GM23338 (cell line): ENCODE results near the gene KIF18B. TPM values are rescaled to one million over a fixed set of nuclear protein-coding genes. Genes with fewer than 3 reads are reported as not detected.

Source experiments
- ATAC-seq: fragments of 200-7000 bp; cut with Tn5 transposase; 3 replicates; pipeline ENCODE4 v1.9.1; 2020
- DNase-seq: peaks from one replicate; pipeline ENCODE4 v3.0.0-alpha.2; 2015; ENCODE audit warnings: low spot score
- H2AFZ ChIP-seq: fragments of 200-600 bp; sonication (generic); 2 replicates; pipeline ENCODE4 v1.8.0; 2016; ENCODE audit warnings: antibody characterized with exemption, mild to moderate bottlenecking, moderate library complexity
- H3F3A ChIP-seq: fragments of 200-600 bp; sonication (generic); replicated peaks from 2 replicates; pipeline ENCODE4 v1.8.0; 2017; ENCODE audit warnings: antibody characterized with exemption, mixed run types, low read depth
- H3K27ac ChIP-seq: fragments of 200-600 bp; sonication (generic); 2 replicates; pipeline ENCODE4 v1.6.1; 2016; ENCODE audit warnings: low read depth
- H3K27me3 ChIP-seq: fragments of 200-600 bp; sonication (generic); 2 replicates; pipeline ENCODE4 v1.8.0; 2016; ENCODE audit warnings: mild to moderate bottlenecking, mixed run types, moderate library complexity; ENCODE audit not compliant: insufficient read depth
- H3K36me3 ChIP-seq: fragments of 200-600 bp; sonication (generic); 2 replicates; pipeline ENCODE4 v1.8.0; 2016; ENCODE audit warnings: mild to moderate bottlenecking; ENCODE audit not compliant: insufficient read depth
- H3K4me1 ChIP-seq: fragments of 200-600 bp; sonication (generic); 2 replicates; pipeline ENCODE4 v1.8.0; 2016; ENCODE audit warnings: mild to moderate bottlenecking, moderate library complexity; ENCODE audit not compliant: insufficient read depth
- H3K4me2 ChIP-seq: fragments of 200-600 bp; sonication (generic); 2 replicates; pipeline ENCODE4 v1.7.1; 2017; ENCODE audit warnings: mixed run types
- H3K4me3 ChIP-seq: fragments of 200-600 bp; sonication (generic); 2 replicates; pipeline ENCODE4 v1.6.1; 2016; ENCODE audit warnings: mixed run types
- H3K79me2 ChIP-seq: fragments of 200-600 bp; sonication (generic); replicated peaks from 2 replicates; pipeline ENCODE4 v1.8.0; 2017; ENCODE audit warnings: mild to moderate bottlenecking; ENCODE audit not compliant: insufficient read depth
- H3K9me2 ChIP-seq: fragments of 200-600 bp; sonication (generic); 2 replicates; pipeline ENCODE4 v1.8.0; 2017; ENCODE audit not compliant: insufficient read depth
- H4K20me1 ChIP-seq: fragments of 200-600 bp; sonication (generic); replicated peaks from 2 replicates; pipeline ENCODE4 v1.8.0; 2017; ENCODE audit warnings: mild to moderate bottlenecking; ENCODE audit not compliant: insufficient read depth
- H3K27ac Mint-ChIP-seq: 2 replicates; pipeline ENCODE4 v1.8.0; 2020; ENCODE audit warnings: inconsistent platforms, mild to moderate bottlenecking, moderate library complexity, mixed read lengths
- H3K27me3 Mint-ChIP-seq: 3 replicates; pipeline ENCODE4 v1.8.0; 2022; ENCODE audit warnings: low read depth, mild to moderate bottlenecking, moderate library complexity, mixed read lengths, inconsistent platforms; ENCODE audit not compliant: insufficient read depth, poor library complexity
- H3K36me3 Mint-ChIP-seq: 3 replicates; pipeline ENCODE4 v1.8.0; 2021; ENCODE audit warnings: low read depth, mild to moderate bottlenecking, inconsistent platforms, moderate library complexity, mixed read lengths
- H3K4me1 Mint-ChIP-seq: 3 replicates; pipeline ENCODE4 v1.8.0; 2020; ENCODE audit warnings: mild to moderate bottlenecking, inconsistent platforms, mixed read lengths
- H3K4me3 Mint-ChIP-seq: 3 replicates; pipeline ENCODE4 v1.8.0; 2021; ENCODE audit warnings: moderate library complexity, mild to moderate bottlenecking, inconsistent platforms, mixed read lengths
- H3K9me3 Mint-ChIP-seq: 3 replicates; pipeline ENCODE4 v1.8.0; 2020; ENCODE audit warnings: moderate library complexity, mild to moderate bottlenecking, inconsistent platforms, mixed read lengths
- CREB1 ChIP-seq: fragments of 250-450 bp; sonication (Bioruptor Pico); IDR thresholded peaks from 2 replicates; pipeline ENCODE4 v1.5.0; 2020; ENCODE audit warnings: low read depth, mild to moderate bottlenecking, moderate library complexity
- JUNB ChIP-seq: IDR thresholded peaks from one replicate; pipeline ENCODE4 v1.6.1; 2016; ENCODE audit warnings: antibody characterized with exemption; ENCODE audit not compliant: unreplicated experiment
- NANOG ChIP-seq: IDR thresholded peaks from 2 replicates; pipeline ENCODE4 v1.6.1; 2016; ENCODE audit warnings: antibody characterized with exemption, borderline replicate concordance
- POLR2AphosphoS5 ChIP-seq: IDR thresholded peaks from 2 replicates; pipeline ENCODE4 v1.6.1; 2016; ENCODE audit warnings: antibody characterized with exemption, low read depth
- STAT1 ChIP-seq: IDR thresholded peaks from one replicate; pipeline ENCODE4 v1.6.1; 2016; ENCODE audit warnings: antibody characterized with exemption; ENCODE audit not compliant: unreplicated experiment
- ZNF114 ChIP-seq: fragments of 250-450 bp; sonication (Bioruptor Pico); IDR thresholded peaks from 2 replicates; pipeline ENCODE4 v1.5.0; 2020; ENCODE audit warnings: mild to moderate bottlenecking, moderate library complexity
- polyA plus RNA-seq: library from polyadenylated mRNA; unstranded; fragments of >200 nt; fragmentation: Nextera tagmentation; extraction: Ambion mirVana; gene quantifications from 2 replicates; pipeline ENCODE4 v1.2.1, GENCODE V29; 2016
- total RNA-seq: library from RNA; depleted of rRNA; stranded (reverse); fragments of >200 nt; shearing (Covaris generic); gene quantifications from 2 replicates; pipeline ENCODE4 v1.2.3, GENCODE V29; 2014
- TF ChIP-seq, protein P1 (sequence below): fragments of 250-450 bp; sonication (Bioruptor Pico); IDR thresholded peaks from 2 replicates; pipeline ENCODE4 v1.5.0; 2020; ENCODE audit warnings: mild to moderate bottlenecking, moderate library complexity
- TF ChIP-seq, protein P2 (sequence below): IDR thresholded peaks from 2 replicates; pipeline ENCODE4 v1.6.1; 2016; ENCODE audit warnings: antibody characterized with exemption

KIF18B gene
- total and polyA plus RNA-seq, 2 experiments from 2014 or later, result 14.1 to 28.4 TPM

- TF ChIP-seq, protein P1, sequence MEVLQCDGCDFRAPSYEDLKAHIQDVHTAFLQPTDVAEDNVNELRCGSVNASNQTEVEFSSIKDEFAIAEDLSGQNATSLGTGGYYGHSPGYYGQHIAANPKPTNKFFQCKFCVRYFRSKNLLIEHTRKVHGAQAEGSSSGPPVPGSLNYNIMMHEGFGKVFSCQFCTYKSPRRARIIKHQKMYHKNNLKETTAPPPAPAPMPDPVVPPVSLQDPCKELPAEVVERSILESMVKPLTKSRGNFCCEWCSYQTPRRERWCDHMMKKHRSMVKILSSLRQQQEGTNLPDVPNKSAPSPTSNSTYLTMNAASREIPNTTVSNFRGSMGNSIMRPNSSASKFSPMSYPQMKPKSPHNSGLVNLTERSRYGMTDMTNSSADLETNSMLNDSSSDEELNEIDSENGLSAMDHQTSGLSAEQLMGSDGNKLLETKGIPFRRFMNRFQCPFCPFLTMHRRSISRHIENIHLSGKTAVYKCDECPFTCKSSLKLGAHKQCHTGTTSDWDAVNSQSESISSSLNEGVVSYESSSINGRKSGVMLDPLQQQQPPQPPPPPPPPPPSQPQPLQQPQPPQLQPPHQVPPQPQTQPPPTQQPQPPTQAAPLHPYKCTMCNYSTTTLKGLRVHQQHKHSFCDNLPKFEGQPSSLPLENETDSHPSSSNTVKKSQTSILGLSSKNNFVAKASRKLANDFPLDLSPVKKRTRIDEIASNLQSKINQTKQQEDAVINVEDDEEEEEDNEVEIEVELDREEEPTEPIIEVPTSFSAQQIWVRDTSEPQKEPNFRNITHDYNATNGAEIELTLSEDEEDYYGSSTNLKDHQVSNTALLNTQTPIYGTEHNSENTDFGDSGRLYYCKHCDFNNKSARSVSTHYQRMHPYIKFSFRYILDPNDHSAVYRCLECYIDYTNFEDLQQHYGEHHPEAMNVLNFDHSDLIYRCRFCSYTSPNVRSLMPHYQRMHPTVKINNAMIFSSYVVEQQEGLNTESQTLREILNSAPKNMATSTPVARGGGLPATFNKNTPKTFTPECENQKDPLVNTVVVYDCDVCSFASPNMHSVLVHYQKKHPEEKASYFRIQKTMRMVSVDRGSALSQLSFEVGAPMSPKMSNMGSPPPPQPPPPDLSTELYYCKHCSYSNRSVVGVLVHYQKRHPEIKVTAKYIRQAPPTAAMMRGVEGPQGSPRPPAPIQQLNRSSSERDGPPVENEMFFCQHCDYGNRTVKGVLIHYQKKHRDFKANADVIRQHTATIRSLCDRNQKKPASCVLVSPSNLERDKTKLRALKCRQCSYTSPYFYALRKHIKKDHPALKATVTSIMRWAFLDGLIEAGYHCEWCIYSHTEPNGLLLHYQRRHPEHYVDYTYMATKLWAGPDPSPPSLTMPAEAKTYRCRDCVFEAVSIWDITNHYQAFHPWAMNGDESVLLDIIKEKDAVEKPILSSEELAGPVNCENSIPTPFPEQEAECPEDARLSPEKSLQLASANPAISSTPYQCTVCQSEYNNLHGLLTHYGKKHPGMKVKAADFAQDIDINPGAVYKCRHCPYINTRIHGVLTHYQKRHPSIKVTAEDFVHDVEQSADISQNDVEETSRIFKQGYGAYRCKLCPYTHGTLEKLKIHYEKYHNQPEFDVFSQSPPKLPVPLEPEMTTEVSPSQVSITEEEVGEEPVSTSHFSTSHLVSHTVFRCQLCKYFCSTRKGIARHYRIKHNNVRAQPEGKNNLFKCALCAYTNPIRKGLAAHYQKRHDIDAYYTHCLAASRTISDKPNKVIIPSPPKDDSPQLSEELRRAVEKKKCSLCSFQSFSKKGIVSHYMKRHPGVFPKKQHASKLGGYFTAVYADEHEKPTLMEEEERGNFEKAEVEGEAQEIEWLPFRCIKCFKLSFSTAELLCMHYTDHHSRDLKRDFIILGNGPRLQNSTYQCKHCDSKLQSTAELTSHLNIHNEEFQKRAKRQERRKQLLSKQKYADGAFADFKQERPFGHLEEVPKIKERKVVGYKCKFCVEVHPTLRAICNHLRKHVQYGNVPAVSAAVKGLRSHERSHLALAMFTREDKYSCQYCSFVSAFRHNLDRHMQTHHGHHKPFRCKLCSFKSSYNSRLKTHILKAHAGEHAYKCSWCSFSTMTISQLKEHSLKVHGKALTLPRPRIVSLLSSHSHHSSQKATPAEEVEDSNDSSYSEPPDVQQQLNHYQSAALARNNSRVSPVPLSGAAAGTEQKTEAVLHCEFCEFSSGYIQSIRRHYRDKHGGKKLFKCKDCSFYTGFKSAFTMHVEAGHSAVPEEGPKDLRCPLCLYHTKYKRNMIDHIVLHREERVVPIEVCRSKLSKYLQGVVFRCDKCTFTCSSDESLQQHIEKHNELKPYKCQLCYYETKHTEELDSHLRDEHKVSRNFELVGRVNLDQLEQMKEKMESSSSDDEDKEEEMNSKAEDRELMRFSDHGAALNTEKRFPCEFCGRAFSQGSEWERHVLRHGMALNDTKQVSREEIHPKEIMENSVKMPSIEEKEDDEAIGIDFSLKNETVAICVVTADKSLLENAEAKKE (CRISPR knock-in tag), result no peak
- TF ChIP-seq NANOG (no peak), ZNF114 (CRISPR knock-in tag) (no peak)
- TF ChIP-seq, protein P2, sequence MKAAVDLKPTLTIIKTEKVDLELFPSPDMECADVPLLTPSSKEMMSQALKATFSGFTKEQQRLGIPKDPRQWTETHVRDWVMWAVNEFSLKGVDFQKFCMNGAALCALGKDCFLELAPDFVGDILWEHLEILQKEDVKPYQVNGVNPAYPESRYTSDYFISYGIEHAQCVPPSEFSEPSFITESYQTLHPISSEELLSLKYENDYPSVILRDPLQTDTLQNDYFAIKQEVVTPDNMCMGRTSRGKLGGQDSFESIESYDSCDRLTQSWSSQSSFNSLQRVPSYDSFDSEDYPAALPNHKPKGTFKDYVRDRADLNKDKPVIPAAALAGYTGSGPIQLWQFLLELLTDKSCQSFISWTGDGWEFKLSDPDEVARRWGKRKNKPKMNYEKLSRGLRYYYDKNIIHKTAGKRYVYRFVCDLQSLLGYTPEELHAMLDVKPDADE, result no peak
These were observed 18.4 kb downstream of the KIF18B start (continued) for GRCh38 chr17:44928950-44929720.

DNA sequence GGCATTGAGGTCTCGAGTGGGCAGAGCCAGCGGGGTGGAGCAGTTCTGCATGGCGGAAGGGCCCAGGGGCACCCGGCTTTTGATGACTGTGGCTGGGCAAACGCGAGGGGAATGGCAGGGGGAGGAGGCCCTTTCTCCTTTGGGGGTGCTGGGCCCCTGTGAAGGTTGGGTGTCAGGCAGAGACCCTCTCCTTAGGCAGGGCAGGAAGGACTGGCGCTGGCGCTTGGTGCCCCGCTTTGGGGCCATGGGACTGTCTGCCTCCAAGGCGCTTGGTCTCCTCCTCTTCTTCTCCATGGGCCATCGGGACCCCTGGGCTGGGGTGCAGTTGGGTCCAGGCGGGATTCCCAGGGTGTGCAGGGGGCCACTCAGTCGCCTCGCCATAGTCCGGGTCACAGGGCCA lies 19.4 kb downstream of the KIF18B start:
- Histone ChIP-seq H3K27me3 (no peaks in the 10 kb centered on the region), H3K36me3 (peaks cover 40% of the 10 kb centered on the region), H3K4me1 (no peaks in the 10 kb centered on the region), H3K27ac (no peak overlapping the region), H3K9me2 (no peaks in the 10 kb centered on the region), H3K4me3 (no peak overlapping the region), H2AFZ (no peak overlapping the region), H4K20me1 (peaks cover 3% of the 10 kb centered on the region; the same call in 1 of the 2 replicates), H3K4me2 (no peak overlapping the region), H3K79me2 (no peaks in the 10 kb centered on the region), H3F3A (0 out of 2 replicates have a peak, but pooled peaks cover 10% of the 10 kb centered on the region)
- peaks cover 9% of the 10 kb centered on the region for H3K4me1 Mint-ChIP-seq
- no peak overlapping the region for H3K4me3 Mint-ChIP-seq
- peaks cover 74% of the 10 kb centered on the region for H3K36me3 Mint-ChIP-seq
- ATAC-seq (no peak), DNase-seq (no peak)
- H3K27me3 Mint-ChIP-seq, result peaks cover 2% of the 10 kb centered on the region
- H3K9me3 Mint-ChIP-seq, result no peaks in the 10 kb centered on the region
- no peak overlapping the region for H3K27ac Mint-ChIP-seq
- TF ChIP-seq STAT1, result no peak
- TF ChIP-seq ZNF114 (CRISPR knock-in tag), result no peak
- TF ChIP-seq, protein P1 (CRISPR knock-in tag), result no peak
- no peak for TF ChIP-seq CREB1 (CRISPR knock-in tag)
- TF ChIP-seq POLR2AphosphoS5, result no peak
- no peak for TF ChIP-seq JUNB
